ENCODE data around the gene ZCCHC2. TPM values are rescaled to one million over a fixed set of nuclear protein-coding genes. Genes with fewer than 3 reads are reported as not detected.

The ZCCHC2 gene
- total RNA-seq, 1 donor from 2014 or later, result 5.5 TPM

DNA sequence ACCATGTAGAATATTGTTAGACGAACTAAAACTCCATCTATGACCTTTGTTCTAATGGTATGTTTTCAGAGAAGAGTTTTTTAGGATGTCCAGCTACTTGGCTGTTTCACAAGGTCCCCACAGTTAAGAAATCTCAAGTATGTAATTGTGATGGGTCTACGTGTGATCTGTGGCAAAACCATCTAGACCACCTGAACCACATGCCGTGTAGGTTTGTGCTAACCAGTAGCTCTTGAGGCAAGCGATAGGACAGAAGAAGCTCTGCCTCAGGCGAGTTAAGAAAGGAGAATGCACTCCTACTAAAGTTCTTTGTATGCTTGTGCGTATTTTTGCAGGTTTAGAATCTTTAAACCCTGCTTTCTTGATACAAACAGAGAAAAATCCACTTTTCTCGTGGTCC, 13.2 kb downstream of the ZCCHC2 start:
- Mint-ChIP-seq H3K36me3 (peaks cover 14% of the 10 kb centered on the region), H3K27ac (no peak overlapping the region)

DNA sequence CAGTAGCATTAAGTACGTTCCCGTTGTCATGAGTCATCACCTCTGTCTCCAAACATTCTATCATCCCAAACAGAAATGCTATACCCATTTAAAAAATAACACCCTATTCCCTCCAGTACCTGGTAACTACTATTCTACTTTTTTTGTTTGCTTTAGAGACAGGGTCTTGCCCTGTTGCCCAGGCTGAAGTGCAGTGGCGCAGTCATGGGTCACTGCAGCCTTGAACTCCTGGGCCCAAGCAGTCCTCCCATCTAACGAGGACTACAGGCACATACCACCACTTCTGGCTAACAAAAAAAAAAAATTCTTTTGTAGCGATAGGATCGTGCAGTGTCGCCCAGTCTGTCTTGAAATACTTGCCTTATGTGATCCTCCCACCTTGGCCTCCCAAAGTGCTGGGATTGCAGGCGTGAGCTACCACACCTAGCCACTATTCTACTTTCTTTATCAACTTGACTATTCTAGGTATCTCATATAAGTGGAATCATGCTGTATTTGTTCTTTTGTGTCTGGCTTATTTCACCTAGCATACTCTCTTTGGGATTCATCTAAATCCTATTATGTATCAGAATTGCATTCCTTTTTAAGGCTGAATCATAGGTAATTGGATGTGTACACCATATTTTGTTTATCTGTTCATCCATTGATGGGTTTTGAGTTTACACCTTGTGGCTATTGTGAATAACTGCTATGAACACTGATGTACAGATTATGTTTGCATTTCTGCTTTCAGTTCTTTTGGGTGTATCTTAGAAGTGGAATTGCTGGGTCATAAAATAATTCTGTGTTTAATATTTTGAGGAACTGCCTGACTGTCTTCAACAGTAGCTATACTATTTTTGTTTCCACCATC, 14.4 kb downstream of the ZCCHC2 start:
- Histone ChIP-seq H3K27me3 (no peaks in the 10 kb centered on the region), H3K4me2 (no peak overlapping the region), H3K27ac (no peak overlapping the region), H3F3A (ENCODE audit: low read depth) (no peaks in the 10 kb centered on the region), H4K20me1 (ENCODE audit: low read depth) (no peaks in the 10 kb centered on the region), H3K9ac (no peak overlapping the region), H3K4me1 (no peaks in the 10 kb centered on the region), H2AFZ (replicated peaks) (no peak overlapping the region), H3K4me3 (no peak overlapping the region), H3K79me2 (ENCODE audit: low read depth) (peaks cover 5% of the 10 kb centered on the region), H3K36me3 (no peaks in the 10 kb centered on the region), H3K9me3 (ENCODE audit: low read depth) (no peaks in the 10 kb centered on the region)
- no peaks in the 10 kb centered on the region for H3K9me3 Mint-ChIP-seq
- peaks cover 10% of the 10 kb centered on the region for H3K36me3 Mint-ChIP-seq
- H3K4me1 Mint-ChIP-seq, result peaks cover 2% of the 10 kb centered on the region
- no peak overlapping the region for H3K4me3 Mint-ChIP-seq
- no peak for DNase-seq (ENCODE audit: low spot score)
- no peak for TF ChIP-seq EZH2phosphoT487 (IDR thresholded peaks at IDR 0.05)
- no peaks in the 10 kb centered on the region for H3K27me3 Mint-ChIP-seq (ENCODE audit: insufficient read depth, low read depth)
- H3K27ac Mint-ChIP-seq, result no peak overlapping the region

More for the DNA sequence above, 13.2 kb downstream of the ZCCHC2 start:
- no peaks in the 10 kb centered on the region for H3K27me3 ChIP-seq
- H3K9me3 Mint-ChIP-seq, result no peaks in the 10 kb centered on the region
- no peak overlapping the region for H3K27ac ChIP-seq
- no peak overlapping the region for H3K4me3 ChIP-seq
- no peaks in the 10 kb centered on the region for H3K36me3 ChIP-seq
- TF ChIP-seq EZH2 (IDR thresholded peaks at IDR 0.05) (no peak), EZH2phosphoT487 (IDR thresholded peaks at IDR 0.05) (no peak)
- TF ChIP-seq, protein P1, sequence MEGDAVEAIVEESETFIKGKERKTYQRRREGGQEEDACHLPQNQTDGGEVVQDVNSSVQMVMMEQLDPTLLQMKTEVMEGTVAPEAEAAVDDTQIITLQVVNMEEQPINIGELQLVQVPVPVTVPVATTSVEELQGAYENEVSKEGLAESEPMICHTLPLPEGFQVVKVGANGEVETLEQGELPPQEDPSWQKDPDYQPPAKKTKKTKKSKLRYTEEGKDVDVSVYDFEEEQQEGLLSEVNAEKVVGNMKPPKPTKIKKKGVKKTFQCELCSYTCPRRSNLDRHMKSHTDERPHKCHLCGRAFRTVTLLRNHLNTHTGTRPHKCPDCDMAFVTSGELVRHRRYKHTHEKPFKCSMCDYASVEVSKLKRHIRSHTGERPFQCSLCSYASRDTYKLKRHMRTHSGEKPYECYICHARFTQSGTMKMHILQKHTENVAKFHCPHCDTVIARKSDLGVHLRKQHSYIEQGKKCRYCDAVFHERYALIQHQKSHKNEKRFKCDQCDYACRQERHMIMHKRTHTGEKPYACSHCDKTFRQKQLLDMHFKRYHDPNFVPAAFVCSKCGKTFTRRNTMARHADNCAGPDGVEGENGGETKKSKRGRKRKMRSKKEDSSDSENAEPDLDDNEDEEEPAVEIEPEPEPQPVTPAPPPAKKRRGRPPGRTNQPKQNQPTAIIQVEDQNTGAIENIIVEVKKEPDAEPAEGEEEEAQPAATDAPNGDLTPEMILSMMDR (IDR thresholded peaks at IDR 0.05), result no peak
- H3K9ac ChIP-seq, result no peak overlapping the region
- H4K20me1 ChIP-seq (ENCODE audit: low read depth), result no peaks in the 10 kb centered on the region
- peaks cover 5% of the 10 kb centered on the region for H3K79me2 ChIP-seq (ENCODE audit: low read depth)
- no peak overlapping the region for H3K4me3 Mint-ChIP-seq
- no peak overlapping the region for H3K4me2 ChIP-seq
- no peaks in the 10 kb centered on the region for H3K9me3 ChIP-seq (ENCODE audit: low read depth)
- H3K4me1 ChIP-seq, result peaks cover under 1% of the 10 kb centered on the region
- no peaks in the 10 kb centered on the region for H3K27me3 Mint-ChIP-seq (ENCODE audit: insufficient read depth, low read depth)
- no peak overlapping the region for H2AFZ ChIP-seq (replicated peaks)
- no peak for DNase-seq (ENCODE audit: low spot score)
- H3F3A ChIP-seq (ENCODE audit: low read depth), result no peaks in the 10 kb centered on the region
- peaks cover 2% of the 10 kb centered on the region for H3K4me1 Mint-ChIP-seq

DNA sequence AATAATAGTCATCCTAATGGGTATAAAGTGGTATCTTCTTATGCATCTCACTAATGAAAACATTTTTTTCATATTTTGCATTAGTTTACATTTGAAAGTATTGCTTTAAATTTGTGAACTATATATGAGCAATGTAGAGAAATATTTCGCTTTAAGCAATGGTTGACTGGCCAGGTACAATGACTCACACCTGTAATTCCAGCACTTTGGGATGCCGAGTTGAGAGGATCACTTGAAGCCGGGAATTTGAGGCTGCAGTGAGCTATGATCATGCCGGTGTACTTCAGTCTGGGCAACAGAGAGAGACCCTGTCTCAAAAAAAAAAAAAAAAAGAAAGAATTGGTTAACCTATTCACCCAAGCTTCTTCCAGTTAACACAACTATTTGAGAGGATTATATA, 15.1 kb downstream of the ZCCHC2 start:
- Histone ChIP-seq H3K36me3 (no peaks in the 10 kb centered on the region), H3F3A (ENCODE audit: low read depth) (no peaks in the 10 kb centered on the region), H3K9me3 (ENCODE audit: low read depth) (no peaks in the 10 kb centered on the region), H2AFZ (replicated peaks) (no peak overlapping the region), H3K4me3 (no peak overlapping the region), H4K20me1 (ENCODE audit: low read depth) (no peaks in the 10 kb centered on the region), H3K4me1 (no peaks in the 10 kb centered on the region), H3K27me3 (no peaks in the 10 kb centered on the region), H3K27ac (no peak overlapping the region), H3K79me2 (ENCODE audit: low read depth) (peaks cover 5% of the 10 kb centered on the region), H3K4me2 (no peak overlapping the region), H3K9ac (no peak overlapping the region)
- Mint-ChIP-seq H3K27me3 (ENCODE audit: insufficient read depth, low read depth) (no peaks in the 10 kb centered on the region), H3K4me1 (peaks cover 2% of the 10 kb centered on the region), H3K36me3 (peaks cover 10% of the 10 kb centered on the region), H3K27ac (no peak overlapping the region), H3K9me3 (no peaks in the 10 kb centered on the region), H3K4me3 (no peak overlapping the region)
- no peak for DNase-seq (ENCODE audit: low spot score)
- TF ChIP-seq EZH2 (IDR thresholded peaks at IDR 0.05), result no peak

DNA sequence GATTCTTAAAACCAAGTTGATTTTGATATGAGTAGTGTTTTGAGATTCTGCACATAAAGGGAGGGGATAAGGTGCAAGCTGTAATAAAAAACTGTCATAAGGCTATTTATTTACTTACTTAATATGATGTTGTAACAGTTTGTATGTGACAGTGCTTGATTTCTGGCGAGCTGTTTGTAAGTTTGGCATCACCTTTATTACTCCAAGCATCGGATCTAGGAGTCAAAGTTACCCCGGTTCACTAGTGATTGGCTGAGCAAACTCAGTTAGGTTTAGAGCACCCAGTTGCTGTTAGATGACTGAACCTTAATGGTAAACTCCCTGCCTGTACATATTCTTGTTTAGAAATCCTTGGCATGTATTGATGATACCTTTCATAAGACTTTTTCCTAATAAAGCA, 16.1 kb downstream of the ZCCHC2 start:
- H3K4me3 ChIP-seq, result no peak overlapping the region
- Mint-ChIP-seq H3K36me3 (peaks cover 18% of the 10 kb centered on the region), H3K27ac (no peak overlapping the region), H3K4me1 (peaks cover 2% of the 10 kb centered on the region), H3K9me3 (no peaks in the 10 kb centered on the region), H3K27me3 (ENCODE audit: insufficient read depth, low read depth) (no peaks in the 10 kb centered on the region), H3K4me3 (no peak overlapping the region)
- no peak overlapping the region for H3K27ac ChIP-seq
- H3K36me3 ChIP-seq, result no peaks in the 10 kb centered on the region
- no peaks in the 10 kb centered on the region for H3K9me3 ChIP-seq (ENCODE audit: low read depth)
- H3K79me2 ChIP-seq (ENCODE audit: low read depth), result peaks cover 5% of the 10 kb centered on the region
- no peaks in the 10 kb centered on the region for H4K20me1 ChIP-seq (ENCODE audit: low read depth)
- no peaks in the 10 kb centered on the region for H3K4me1 ChIP-seq
- no peaks in the 10 kb centered on the region for H3F3A ChIP-seq (ENCODE audit: low read depth)
- DNase-seq (ENCODE audit: low spot score), result no peak
- no peak overlapping the region for H3K4me2 ChIP-seq
- no peaks in the 10 kb centered on the region for H3K27me3 ChIP-seq
- TF ChIP-seq EZH2phosphoT487 (IDR thresholded peaks at IDR 0.05) (no peak), EZH2 (IDR thresholded peaks at IDR 0.05) (no peak)
- TF ChIP-seq, protein P1 (IDR thresholded peaks at IDR 0.05), result no peak
- no peak overlapping the region for H3K9ac ChIP-seq
- no peak overlapping the region for H2AFZ ChIP-seq (replicated peaks)
